Measurements from ENCODE around the gene NAA40.

NAA40 gene

DNA sequence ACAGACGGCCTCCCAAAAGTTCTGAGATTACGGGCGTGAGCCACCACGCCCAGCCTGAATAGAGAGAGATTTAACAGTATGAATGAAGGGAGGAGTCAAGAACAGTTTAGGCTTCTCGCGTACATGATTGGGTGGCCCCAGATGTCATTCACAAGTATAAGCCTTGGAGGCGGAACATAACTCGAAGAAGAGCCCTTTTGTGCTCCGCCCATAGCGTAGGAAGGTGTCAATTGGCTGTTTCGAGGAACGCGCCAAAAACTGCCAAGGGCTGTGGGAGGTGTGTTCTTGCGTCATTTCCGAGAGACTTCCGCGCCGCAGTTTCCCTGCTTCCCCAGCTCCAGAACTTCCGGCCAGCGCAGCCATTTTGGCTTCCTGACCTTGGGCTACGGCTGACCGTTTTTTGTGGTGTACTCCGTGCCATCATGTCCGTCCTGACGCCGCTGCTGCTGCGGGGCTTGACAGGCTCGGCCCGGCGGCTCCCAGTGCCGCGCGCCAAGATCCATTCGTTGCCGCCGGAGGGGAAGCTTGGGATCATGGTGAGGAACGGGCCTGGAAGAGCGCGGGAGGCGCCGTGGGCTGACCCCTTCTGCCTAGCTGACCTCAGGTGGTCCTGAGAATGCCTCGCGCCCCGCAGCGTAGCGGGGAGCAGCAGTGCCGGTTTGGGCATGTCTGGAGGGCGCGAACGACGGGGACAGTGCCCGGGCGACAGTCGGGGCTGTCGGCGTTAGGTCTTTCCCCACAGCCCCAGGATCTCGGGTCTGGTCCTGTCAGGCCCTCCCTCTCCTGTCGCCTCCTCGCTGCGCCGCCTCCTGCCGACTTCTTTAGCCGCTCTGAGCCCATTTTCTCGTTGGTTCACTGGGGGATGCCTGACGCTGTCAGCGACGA is 35.7 kb downstream of the NAA40 start, which contains the start of gene COX8A (continued):
- TF ChIP-seq ZNF501 (tag by site-specific recombination; IDR thresholded peaks at IDR 0.05): peak; percentile 89
- TF ChIP-seq, protein P1, sequence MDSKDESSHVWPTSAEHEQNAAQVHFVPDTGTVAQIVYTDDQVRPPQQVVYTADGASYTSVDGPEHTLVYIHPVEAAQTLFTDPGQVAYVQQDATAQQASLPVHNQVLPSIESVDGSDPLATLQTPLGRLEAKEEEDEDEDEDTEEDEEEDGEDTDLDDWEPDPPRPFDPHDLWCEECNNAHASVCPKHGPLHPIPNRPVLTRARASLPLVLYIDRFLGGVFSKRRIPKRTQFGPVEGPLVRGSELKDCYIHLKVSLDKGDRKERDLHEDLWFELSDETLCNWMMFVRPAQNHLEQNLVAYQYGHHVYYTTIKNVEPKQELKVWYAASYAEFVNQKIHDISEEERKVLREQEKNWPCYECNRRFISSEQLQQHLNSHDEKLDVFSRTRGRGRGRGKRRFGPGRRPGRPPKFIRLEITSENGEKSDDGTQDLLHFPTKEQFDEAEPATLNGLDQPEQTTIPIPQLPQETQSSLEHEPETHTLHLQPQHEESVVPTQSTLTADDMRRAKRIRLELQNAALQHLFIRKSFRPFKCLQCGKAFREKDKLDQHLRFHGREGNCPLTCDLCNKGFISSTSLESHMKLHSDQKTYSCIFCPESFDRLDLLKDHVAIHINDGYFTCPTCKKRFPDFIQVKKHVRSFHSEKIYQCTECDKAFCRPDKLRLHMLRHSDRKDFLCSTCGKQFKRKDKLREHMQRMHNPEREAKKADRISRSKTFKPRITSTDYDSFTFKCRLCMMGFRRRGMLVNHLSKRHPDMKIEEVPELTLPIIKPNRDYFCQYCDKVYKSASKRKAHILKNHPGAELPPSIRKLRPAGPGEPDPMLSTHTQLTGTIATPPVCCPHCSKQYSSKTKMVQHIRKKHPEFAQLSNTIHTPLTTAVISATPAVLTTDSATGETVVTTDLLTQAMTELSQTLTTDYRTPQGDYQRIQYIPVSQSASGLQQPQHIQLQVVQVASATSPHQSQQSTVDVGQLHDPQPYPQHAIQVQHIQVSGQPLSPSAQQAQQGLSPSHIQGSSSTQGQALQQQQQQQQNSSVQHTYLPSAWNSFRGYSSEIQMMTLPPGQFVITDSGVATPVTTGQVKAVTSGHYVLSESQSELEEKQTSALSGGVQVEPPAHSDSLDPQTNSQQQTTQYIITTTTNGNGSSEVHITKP (tag by site-specific recombination; IDR thresholded peaks at IDR 0.05): no peak
- TF ChIP-seq, protein P2, sequence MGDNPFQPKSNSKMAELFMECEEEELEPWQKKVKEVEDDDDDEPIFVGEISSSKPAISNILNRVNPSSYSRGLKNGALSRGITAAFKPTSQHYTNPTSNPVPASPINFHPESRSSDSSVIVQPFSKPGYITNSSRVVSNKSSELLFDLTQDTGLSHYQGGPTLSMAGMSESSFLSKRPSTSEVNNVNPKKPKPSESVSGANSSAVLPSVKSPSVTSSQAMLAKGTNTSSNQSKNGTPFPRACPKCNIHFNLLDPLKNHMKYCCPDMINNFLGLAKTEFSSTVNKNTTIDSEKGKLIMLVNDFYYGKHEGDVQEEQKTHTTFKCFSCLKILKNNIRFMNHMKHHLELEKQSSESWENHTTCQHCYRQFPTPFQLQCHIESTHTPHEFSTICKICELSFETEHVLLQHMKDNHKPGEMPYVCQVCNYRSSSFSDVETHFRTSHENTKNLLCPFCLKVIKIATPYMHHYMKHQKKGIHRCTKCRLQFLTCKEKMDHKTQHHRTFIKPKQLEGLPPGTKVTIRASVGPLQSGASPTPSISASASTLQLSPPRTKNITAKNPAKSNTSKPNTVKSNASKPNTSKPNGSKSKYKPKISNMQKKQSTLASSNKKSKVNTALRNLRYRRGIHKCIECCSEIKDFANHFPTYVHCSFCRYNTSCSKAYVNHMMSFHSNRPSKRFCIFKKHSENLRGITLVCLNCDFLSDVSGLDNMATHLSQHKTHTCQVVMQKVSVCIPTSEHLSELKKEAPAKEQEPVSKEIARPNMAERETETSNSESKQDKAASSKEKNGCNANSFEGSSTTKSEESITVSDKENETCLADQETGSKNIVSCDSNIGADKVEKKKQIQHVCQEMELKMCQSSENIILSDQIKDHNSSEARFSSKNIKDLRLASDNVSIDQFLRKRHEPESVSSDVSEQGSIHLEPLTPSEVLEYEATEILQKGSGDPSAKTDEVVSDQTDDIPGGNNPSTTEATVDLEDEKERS (tag by site-specific recombination; IDR thresholded peaks at IDR 0.05): no peak
- TF ChIP-seq SP3 (tag by site-specific recombination; IDR thresholded peaks at IDR 0.05): peak; percentile 93
- no peak for TF ChIP-seq ZNF624 (tag by site-specific recombination; IDR thresholded peaks at IDR 0.05)
- TF ChIP-seq, protein P3, sequence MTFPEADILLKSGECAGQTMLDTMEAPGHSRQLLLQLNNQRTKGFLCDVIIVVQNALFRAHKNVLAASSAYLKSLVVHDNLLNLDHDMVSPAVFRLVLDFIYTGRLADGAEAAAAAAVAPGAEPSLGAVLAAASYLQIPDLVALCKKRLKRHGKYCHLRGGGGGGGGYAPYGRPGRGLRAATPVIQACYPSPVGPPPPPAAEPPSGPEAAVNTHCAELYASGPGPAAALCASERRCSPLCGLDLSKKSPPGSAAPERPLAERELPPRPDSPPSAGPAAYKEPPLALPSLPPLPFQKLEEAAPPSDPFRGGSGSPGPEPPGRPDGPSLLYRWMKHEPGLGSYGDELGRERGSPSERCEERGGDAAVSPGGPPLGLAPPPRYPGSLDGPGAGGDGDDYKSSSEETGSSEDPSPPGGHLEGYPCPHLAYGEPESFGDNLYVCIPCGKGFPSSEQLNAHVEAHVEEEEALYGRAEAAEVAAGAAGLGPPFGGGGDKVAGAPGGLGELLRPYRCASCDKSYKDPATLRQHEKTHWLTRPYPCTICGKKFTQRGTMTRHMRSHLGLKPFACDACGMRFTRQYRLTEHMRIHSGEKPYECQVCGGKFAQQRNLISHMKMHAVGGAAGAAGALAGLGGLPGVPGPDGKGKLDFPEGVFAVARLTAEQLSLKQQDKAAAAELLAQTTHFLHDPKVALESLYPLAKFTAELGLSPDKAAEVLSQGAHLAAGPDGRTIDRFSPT (tag by site-specific recombination; IDR thresholded peaks at IDR 0.05): no peak
- no peak for TF ChIP-seq ZNF621 (tag by site-specific recombination; IDR thresholded peaks at IDR 0.05)
- TF ChIP-seq HOXD13 (CRISPR knock-in tag; IDR thresholded peaks at IDR 0.05; ENCODE audit: borderline replicate concordance): peak; percentile 79
- TF ChIP-seq, protein P4, sequence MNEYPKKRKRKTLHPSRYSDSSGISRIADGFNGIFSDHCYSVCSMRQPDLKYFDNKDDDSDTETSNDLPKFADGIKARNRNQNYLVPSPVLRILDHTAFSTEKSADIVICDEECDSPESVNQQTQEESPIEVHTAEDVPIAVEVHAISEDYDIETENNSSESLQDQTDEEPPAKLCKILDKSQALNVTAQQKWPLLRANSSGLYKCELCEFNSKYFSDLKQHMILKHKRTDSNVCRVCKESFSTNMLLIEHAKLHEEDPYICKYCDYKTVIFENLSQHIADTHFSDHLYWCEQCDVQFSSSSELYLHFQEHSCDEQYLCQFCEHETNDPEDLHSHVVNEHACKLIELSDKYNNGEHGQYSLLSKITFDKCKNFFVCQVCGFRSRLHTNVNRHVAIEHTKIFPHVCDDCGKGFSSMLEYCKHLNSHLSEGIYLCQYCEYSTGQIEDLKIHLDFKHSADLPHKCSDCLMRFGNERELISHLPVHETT (tag by site-specific recombination; IDR thresholded peaks at IDR 0.05): no peak
- TF ChIP-seq ZIC2 (tag by site-specific recombination; IDR thresholded peaks at IDR 0.05): peak; percentile 72
- TF ChIP-seq ZNF600 (tag by site-specific recombination; IDR thresholded peaks at IDR 0.05): peak; percentile 80
- peak; percentile 72; the same call in 1 of the 2 replicates for TF ChIP-seq YY2 (tag by site-specific recombination; IDR thresholded peaks at IDR 0.05)
- TF ChIP-seq, protein P5, sequence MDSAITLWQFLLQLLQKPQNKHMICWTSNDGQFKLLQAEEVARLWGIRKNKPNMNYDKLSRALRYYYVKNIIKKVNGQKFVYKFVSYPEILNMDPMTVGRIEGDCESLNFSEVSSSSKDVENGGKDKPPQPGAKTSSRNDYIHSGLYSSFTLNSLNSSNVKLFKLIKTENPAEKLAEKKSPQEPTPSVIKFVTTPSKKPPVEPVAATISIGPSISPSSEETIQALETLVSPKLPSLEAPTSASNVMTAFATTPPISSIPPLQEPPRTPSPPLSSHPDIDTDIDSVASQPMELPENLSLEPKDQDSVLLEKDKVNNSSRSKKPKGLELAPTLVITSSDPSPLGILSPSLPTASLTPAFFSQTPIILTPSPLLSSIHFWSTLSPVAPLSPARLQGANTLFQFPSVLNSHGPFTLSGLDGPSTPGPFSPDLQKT (IDR thresholded peaks at IDR 0.05; ENCODE audit: borderline replicate concordance, low read depth, low read length): peak; percentile 82; the same call in 1 of the 2 replicates
- TF ChIP-seq ZNF335 (tag by site-specific recombination; conservative IDR thresholded peaks at IDR 0.05): peak; percentile 91
- no peak for TF ChIP-seq ZNF214 (tag by site-specific recombination; IDR thresholded peaks at IDR 0.05; ENCODE audit: borderline replicate concordance)
- TF ChIP-seq ZNF184 (tag by site-specific recombination; IDR thresholded peaks at IDR 0.05): no peak
- no peak for TF ChIP-seq ZNF274 (IDR thresholded peaks at IDR 0.05; ENCODE audit: low read length)
- TF ChIP-seq ZNF274 (tag by site-specific recombination; IDR thresholded peaks at IDR 0.05; ENCODE audit: borderline replicate concordance): no peak
- peak; percentile 73; the same call in 1 of the 2 replicates for TF ChIP-seq KLF9 (tag by site-specific recombination; IDR thresholded peaks at IDR 0.05; ENCODE audit: low read depth)
- no peak for TF ChIP-seq ZNF544 (tag by site-specific recombination; IDR thresholded peaks at IDR 0.05)
- TF ChIP-seq GLIS1 (tag by site-specific recombination; IDR thresholded peaks at IDR 0.05): peak; percentile 54
- TF ChIP-seq, protein P6, sequence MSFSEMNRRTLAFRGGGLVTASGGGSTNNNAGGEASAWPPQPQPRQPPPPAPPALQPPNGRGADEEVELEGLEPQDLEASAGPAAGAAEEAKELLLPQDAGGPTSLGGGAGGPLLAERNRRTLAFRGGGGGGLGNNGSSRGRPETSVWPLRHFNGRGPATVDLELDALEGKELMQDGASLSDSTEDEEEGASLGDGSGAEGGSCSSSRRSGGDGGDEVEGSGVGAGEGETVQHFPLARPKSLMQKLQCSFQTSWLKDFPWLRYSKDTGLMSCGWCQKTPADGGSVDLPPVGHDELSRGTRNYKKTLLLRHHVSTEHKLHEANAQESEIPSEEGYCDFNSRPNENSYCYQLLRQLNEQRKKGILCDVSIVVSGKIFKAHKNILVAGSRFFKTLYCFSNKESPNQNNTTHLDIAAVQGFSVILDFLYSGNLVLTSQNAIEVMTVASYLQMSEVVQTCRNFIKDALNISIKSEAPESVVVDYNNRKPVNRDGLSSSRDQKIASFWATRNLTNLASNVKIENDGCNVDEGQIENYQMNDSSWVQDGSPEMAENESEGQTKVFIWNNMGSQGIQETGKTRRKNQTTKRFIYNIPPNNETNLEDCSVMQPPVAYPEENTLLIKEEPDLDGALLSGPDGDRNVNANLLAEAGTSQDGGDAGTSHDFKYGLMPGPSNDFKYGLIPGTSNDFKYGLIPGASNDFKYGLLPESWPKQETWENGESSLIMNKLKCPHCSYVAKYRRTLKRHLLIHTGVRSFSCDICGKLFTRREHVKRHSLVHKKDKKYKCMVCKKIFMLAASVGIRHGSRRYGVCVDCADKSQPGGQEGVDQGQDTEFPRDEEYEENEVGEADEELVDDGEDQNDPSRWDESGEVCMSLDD (tag by site-specific recombination; IDR thresholded peaks at IDR 0.05): peak; percentile 39; the same call in 1 of the 2 replicates

Measured in HEK293 (cell line).